CD4-positive, alpha-beta T cell treated with Interleukin-21 for 1 hour (primary cell): ENCODE measurements around the gene FGG.
"Not testable (repeated sequence)": the region's sequence is repeated elsewhere in the genome, so short reads cannot be mapped to it uniquely, and the experiment has no call there.

Experiments used
- DNase-seq: peaks from one replicate; pipeline ENCODE4 v3.0.0-alpha.2; 2020

The FGG gene

GRCh38 chr4:154609532-154609931 is 2.9 kb downstream of the FGG start:
- no peak for DNase-seq

- no peak for DNase-seq
Measured at GRCh38 chr4:154608361-154609252, 3.8 kb downstream of the FGG start.

- no peak for DNase-seq
Measured at GRCh38 chr4:154606728-154607723, 5.4 kb downstream of the FGG start.

GRCh38 chr4:154604696-154605200 is 7.7 kb downstream of the FGG start:
- no peak for DNase-seq

- DNase-seq: no peak
Measured at GRCh38 chr4:154603033-154603943, 9.2 kb downstream of the FGG start.

- no peak for DNase-seq
Measured at GRCh38 chr4:154602404-154603020, 9.9 kb downstream of the FGG start.

GRCh38 chr4:154597798-154598774 is 14.4 kb downstream of the FGG start:
- no peak for DNase-seq

- DNase-seq: not testable (repeated sequence)
Measured at GRCh38 chr4:154597281-154597680, 15.2 kb downstream of the FGG start.

GRCh38 chr4:154595807-154596206 is 16.6 kb downstream of the FGG start:
- DNase-seq: no peak

GRCh38 chr4:154594343-154594742 is 18.1 kb downstream of the FGG start:
- DNase-seq: not testable (repeated sequence)

GRCh38 chr4:154593868-154594267 is 18.6 kb downstream of the FGG start:
- no peak for DNase-seq

GRCh38 chr4:154591890-154592289 is 20.6 kb downstream of the FGG start:
- DNase-seq: no peak

- no peak for DNase-seq
Measured at GRCh38 chr4:154590329-154591006, 22.0 kb downstream of the FGG start, which contains the start of gene FGA. FGA (minus strand) TSS chr4:154590742; CDS start chr4:154590687, 55 bp downstream.

GRCh38 chr4:154589296-154590197 is 22.9 kb downstream of the FGG start:
- DNase-seq: no peak

- DNase-seq: no peak
Measured at GRCh38 chr4:154588198-154588597, 24.3 kb downstream of the FGG start.

- DNase-seq: no peak
Measured at GRCh38 chr4:154586296-154587033, 26.0 kb downstream of the FGG start.

GRCh38 chr4:154585369-154586018 is 27.0 kb downstream of the FGG start:
- DNase-seq: no peak
